Stimulated activated naive CD4-positive, alpha-beta T cell treated with Interleukin-2 at 50 U/mL for 16 hours (primary cell): Measurements from ENCODE around the gene ZNF296.
A peak's percentile ranks its signal among the peaks of the same experiment; 100 is the strongest.

Experiments
- DNase-seq: peaks from one replicate; lab custom pipeline; 2025; lab: John Stamatoyannopoulos, UW

ZNF296 gene

GRCh38 chr19:45082170-45082569 is 5.9 kb upstream of the ZNF296 start:
- no peak for DNase-seq

GRCh38 chr19:45079911-45080370 is 3.7 kb upstream of the ZNF296 start:
- no peak for DNase-seq

GRCh38 chr19:45079063-45079910 is 3.0 kb upstream of the ZNF296 start, which contains the start of gene GEMIN7:
Gene GEMIN7, plus strand, starts transcription at chr19:45079260. Its CDS starts 10,855 bp downstream, at chr19:45090115.
- DNase-seq, result peak; percentile 77

- no peak for DNase-seq
These were observed 2.2 kb upstream of the ZNF296 start for GRCh38 chr19:45078390-45079062.

GRCh38 chr19:45076851-45077730 is 813 bp upstream of the ZNF296 start:
- DNase-seq, result no peak

- peak; percentile 20 for DNase-seq
These were observed 813 bp downstream of the ZNF296 start for GRCh38 chr19:45075301-45076028.

GRCh38 chr19:45074744-45075300 is 1.5 kb downstream of the ZNF296 start:
- DNase-seq, result no peak

GRCh38 chr19:45071969-45072790 is 4.1 kb downstream of the ZNF296 start:
- no peak for DNase-seq

- no peak for DNase-seq
These were observed 4.7 kb downstream of the ZNF296 start for GRCh38 chr19:45071545-45071938.

GRCh38 chr19:45070861-45071544 is 5.3 kb downstream of the ZNF296 start:
- DNase-seq, result no peak

GRCh38 chr19:45070214-45070613 is 6.1 kb downstream of the ZNF296 start:
- no peak for DNase-seq

GRCh38 chr19:45069056-45069455 is 7.2 kb downstream of the ZNF296 start:
- no peak for DNase-seq

- no peak for DNase-seq
These were observed 8.2 kb downstream of the ZNF296 start for GRCh38 chr19:45068041-45068440.

GRCh38 chr19:45066921-45067661 is 9.2 kb downstream of the ZNF296 start:
- DNase-seq, result no peak

GRCh38 chr19:45063851-45064801 is 12.2 kb downstream of the ZNF296 start:
- no peak for DNase-seq

GRCh38 chr19:45061965-45062364 is 14.3 kb downstream of the ZNF296 start:
- no peak for DNase-seq

GRCh38 chr19:45059258-45059965 is 16.9 kb downstream of the ZNF296 start:
- DNase-seq, result peak; percentile 76
